Neural cell (in vitro differentiated cells): ENCODE measurements around the gene GDF11.
A peak's percentile ranks its signal among the peaks of the same experiment; 100 is the strongest.

Experiments
- CTCF ChIP-seq: fragments of 450-650 bp; IDR thresholded peaks from 2 replicates; pipeline ENCODE4 v1.5.1; 2014; ENCODE audit warnings: antibody characterized with exemption, mild to moderate bottlenecking, moderate library complexity; ENCODE audit not compliant: poor library complexity, severe bottlenecking
- EZH2 ChIP-seq: fragments of 200-600, 300-800 bp; shearing (Covaris generic), sonication (generic); IDR thresholded peaks from 2 replicates; pipeline ENCODE4 v1.6.1; 2014; ENCODE audit warnings: antibody characterized with exemption, low read length, borderline replicate concordance, mild to moderate bottlenecking; ENCODE audit not compliant: insufficient read depth, poor library complexity, severe bottlenecking
- POLR2AphosphoS5 ChIP-seq: IDR thresholded peaks from 2 replicates; pipeline ENCODE4 v1.6.1; 2012
- TF ChIP-seq, protein P1 (sequence below): IDR thresholded peaks from 2 replicates; pipeline ENCODE4 v1.6.1; 2012; ENCODE audit warnings: borderline replicate concordance

DNA sequence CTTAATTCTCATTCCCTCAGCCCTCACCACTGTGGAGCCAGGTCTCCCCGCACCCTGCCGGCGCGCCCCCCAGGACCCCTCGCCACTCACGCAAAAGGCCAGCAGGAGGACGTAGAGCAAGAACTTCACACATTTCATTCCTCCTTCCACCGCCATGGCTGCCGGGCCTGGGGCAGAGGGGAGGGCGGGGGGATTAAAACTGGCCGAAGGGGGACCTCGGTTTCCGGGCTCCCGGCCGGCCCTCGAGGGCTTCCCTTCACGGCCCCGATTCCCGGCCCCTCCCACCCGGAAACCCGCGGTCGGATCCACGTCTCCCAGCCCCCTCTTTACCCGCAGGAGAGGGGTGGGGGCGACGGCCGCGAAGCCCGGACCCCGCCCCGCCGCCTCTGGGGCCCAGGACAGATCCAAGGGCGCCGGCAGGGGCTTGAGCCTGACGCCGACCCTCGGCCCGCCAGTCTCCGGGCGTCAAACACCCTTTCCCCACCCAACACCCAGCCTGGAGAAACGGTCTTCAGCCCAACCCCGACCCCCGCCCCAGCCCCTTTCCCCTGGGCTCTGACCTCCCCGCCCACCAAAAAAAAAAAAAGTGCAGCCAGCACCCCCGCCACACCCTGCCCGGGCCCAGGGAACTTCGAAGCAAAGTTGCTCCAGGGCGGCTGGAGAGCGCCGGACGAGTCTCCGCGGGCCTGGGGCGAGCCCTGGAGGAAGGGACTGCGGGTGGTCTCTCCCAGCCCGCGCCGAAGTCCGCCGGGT is 14.6 kb upstream of the GDF11 start:
- no peak for TF ChIP-seq EZH2
- TF ChIP-seq POLR2AphosphoS5 = peak; percentile 29
- TF ChIP-seq CTCF = no peak
- TF ChIP-seq, protein P1, sequence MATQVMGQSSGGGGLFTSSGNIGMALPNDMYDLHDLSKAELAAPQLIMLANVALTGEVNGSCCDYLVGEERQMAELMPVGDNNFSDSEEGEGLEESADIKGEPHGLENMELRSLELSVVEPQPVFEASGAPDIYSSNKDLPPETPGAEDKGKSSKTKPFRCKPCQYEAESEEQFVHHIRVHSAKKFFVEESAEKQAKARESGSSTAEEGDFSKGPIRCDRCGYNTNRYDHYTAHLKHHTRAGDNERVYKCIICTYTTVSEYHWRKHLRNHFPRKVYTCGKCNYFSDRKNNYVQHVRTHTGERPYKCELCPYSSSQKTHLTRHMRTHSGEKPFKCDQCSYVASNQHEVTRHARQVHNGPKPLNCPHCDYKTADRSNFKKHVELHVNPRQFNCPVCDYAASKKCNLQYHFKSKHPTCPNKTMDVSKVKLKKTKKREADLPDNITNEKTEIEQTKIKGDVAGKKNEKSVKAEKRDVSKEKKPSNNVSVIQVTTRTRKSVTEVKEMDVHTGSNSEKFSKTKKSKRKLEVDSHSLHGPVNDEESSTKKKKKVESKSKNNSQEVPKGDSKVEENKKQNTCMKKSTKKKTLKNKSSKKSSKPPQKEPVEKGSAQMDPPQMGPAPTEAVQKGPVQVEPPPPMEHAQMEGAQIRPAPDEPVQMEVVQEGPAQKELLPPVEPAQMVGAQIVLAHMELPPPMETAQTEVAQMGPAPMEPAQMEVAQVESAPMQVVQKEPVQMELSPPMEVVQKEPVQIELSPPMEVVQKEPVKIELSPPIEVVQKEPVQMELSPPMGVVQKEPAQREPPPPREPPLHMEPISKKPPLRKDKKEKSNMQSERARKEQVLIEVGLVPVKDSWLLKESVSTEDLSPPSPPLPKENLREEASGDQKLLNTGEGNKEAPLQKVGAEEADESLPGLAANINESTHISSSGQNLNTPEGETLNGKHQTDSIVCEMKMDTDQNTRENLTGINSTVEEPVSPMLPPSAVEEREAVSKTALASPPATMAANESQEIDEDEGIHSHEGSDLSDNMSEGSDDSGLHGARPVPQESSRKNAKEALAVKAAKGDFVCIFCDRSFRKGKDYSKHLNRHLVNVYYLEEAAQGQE = no peak
